AG09309 (cell line): ENCODE measurements around the gene RAPGEF1.

Source experiments
- DNase-seq: peaks from one replicate; pipeline ENCODE4 v3.0.0-alpha.2; 2010; ENCODE audit warnings: low read depth
- H3K4me3 ChIP-seq: 2 replicates; pipeline ENCODE4 v1.5.1; 2011; ENCODE audit warnings: mild to moderate bottlenecking, low read depth, low read length, moderate library complexity; ENCODE audit not compliant: control insufficient read depth
- CTCF ChIP-seq: IDR thresholded peaks from 2 replicates; pipeline ENCODE4 v1.5.1; 2011; ENCODE audit warnings: mild to moderate bottlenecking, low read depth, low read length, inconsistent platforms; ENCODE audit not compliant: insufficient read depth, control insufficient read depth; ENCODE audit errors: missing control alignments

Gene RAPGEF1

GRCh38 chr9:131606896-131607567 lies 132.8 kb downstream of the RAPGEF1 start:
- no peak for DNase-seq
- no peak overlapping the region for H3K4me3 ChIP-seq
- TF ChIP-seq CTCF: no peak

GRCh38 chr9:131605770-131606590 lies 133.9 kb downstream of the RAPGEF1 start:
- H3K4me3 ChIP-seq: no peak overlapping the region
- no peak for DNase-seq
- TF ChIP-seq CTCF: no peak

GRCh38 chr9:131603711-131604439 lies 136.0 kb downstream of the RAPGEF1 start:
- no peak for DNase-seq
- no peak overlapping the region for H3K4me3 ChIP-seq
- no peak for TF ChIP-seq CTCF

GRCh38 chr9:131603199-131603598 lies 136.7 kb downstream of the RAPGEF1 start:
- DNase-seq: no peak
- TF ChIP-seq CTCF: no peak
- H3K4me3 ChIP-seq: no peak overlapping the region

- DNase-seq: no peak
- no peak overlapping the region for H3K4me3 ChIP-seq
- no peak for TF ChIP-seq CTCF
Measured at GRCh38 chr9:131601683-131602181, 138.1 kb downstream of the RAPGEF1 start.

GRCh38 chr9:131598121-131598520 lies 141.8 kb downstream of the RAPGEF1 start:
- no peak for DNase-seq
- no peak overlapping the region for H3K4me3 ChIP-seq
- no peak for TF ChIP-seq CTCF
